Progenitor cell of endocrine pancreas (in vitro differentiated cells): Measurements from ENCODE around the gene DYSF. TPM values are rescaled to one million over a fixed set of nuclear protein-coding genes. Genes with fewer than 3 reads are reported as not detected.

Source experiments
- DNase-seq: peaks from one replicate; pipeline ENCODE4 v3.0.0; 2021; ENCODE audit warnings: low spot score; ENCODE audit not compliant: unreplicated experiment
- H3K27ac Mint-ChIP-seq: 2 replicates; pipeline ENCODE4 v1.8.0; 2021; ENCODE audit warnings: mild to moderate bottlenecking, moderate library complexity, mixed read lengths
- H3K27me3 Mint-ChIP-seq: 2 replicates; pipeline ENCODE4 v1.8.0; 2021; ENCODE audit warnings: mixed read lengths
- H3K36me3 Mint-ChIP-seq: 2 replicates; pipeline ENCODE4 v1.8.0; 2022; ENCODE audit warnings: mixed read lengths; ENCODE audit not compliant: insufficient read depth
- H3K4me1 Mint-ChIP-seq: 2 replicates; pipeline ENCODE4 v1.8.0; 2021; ENCODE audit warnings: low read depth, mixed read lengths
- H3K4me3 Mint-ChIP-seq: 2 replicates; pipeline ENCODE4 v1.8.0; 2021; ENCODE audit warnings: low read depth, mild to moderate bottlenecking, moderate library complexity, mixed read lengths
- H3K9me3 Mint-ChIP-seq: 2 replicates; pipeline ENCODE4 v1.8.0; 2021; ENCODE audit warnings: low read depth, mixed read lengths
- total RNA-seq: library from RNA; stranded (reverse); gene quantifications from 2 replicates; pipeline ENCODE4 v1.2.1, GENCODE V29; 2021
- TF ChIP-seq, protein P1 (sequence below): fragments of 200-600 bp; sonication (generic); IDR thresholded peaks from one replicate; pipeline ENCODE4 v1.5.0; 2021; ENCODE audit warnings: antibody characterized with exemption, mild to moderate bottlenecking; ENCODE audit not compliant: unreplicated experiment

Gene DYSF
- total RNA-seq, 1 donor from 2014 or later: 1.4 TPM

GRCh38 chr2:71607151-71607889, 154.0 kb downstream of the DYSF start:
- TF ChIP-seq, protein P1, sequence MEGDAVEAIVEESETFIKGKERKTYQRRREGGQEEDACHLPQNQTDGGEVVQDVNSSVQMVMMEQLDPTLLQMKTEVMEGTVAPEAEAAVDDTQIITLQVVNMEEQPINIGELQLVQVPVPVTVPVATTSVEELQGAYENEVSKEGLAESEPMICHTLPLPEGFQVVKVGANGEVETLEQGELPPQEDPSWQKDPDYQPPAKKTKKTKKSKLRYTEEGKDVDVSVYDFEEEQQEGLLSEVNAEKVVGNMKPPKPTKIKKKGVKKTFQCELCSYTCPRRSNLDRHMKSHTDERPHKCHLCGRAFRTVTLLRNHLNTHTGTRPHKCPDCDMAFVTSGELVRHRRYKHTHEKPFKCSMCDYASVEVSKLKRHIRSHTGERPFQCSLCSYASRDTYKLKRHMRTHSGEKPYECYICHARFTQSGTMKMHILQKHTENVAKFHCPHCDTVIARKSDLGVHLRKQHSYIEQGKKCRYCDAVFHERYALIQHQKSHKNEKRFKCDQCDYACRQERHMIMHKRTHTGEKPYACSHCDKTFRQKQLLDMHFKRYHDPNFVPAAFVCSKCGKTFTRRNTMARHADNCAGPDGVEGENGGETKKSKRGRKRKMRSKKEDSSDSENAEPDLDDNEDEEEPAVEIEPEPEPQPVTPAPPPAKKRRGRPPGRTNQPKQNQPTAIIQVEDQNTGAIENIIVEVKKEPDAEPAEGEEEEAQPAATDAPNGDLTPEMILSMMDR: no peak
- Mint-ChIP-seq H3K4me3 (no peak overlapping the region), H3K27me3 (peaks cover 21% of the 10 kb centered on the region), H3K27ac (no peak overlapping the region), H3K36me3 (no peaks in the 10 kb centered on the region), H3K9me3 (no peaks in the 10 kb centered on the region), H3K4me1 (no peaks in the 10 kb centered on the region)
- DNase-seq: no peak

- DNase-seq: no peak
- Mint-ChIP-seq H3K4me1 (no peaks in the 10 kb centered on the region), H3K27me3 (peaks cover 21% of the 10 kb centered on the region), H3K36me3 (no peaks in the 10 kb centered on the region), H3K9me3 (no peaks in the 10 kb centered on the region), H3K27ac (no peak overlapping the region), H3K4me3 (no peak overlapping the region)
- TF ChIP-seq, protein P1: no peak
These were observed 154.7 kb downstream of the DYSF start for GRCh38 chr2:71608034-71608433.

GRCh38 chr2:71608441-71608840, 155.1 kb downstream of the DYSF start:
- no peak for DNase-seq
- H3K4me1 Mint-ChIP-seq: no peaks in the 10 kb centered on the region

DNA sequence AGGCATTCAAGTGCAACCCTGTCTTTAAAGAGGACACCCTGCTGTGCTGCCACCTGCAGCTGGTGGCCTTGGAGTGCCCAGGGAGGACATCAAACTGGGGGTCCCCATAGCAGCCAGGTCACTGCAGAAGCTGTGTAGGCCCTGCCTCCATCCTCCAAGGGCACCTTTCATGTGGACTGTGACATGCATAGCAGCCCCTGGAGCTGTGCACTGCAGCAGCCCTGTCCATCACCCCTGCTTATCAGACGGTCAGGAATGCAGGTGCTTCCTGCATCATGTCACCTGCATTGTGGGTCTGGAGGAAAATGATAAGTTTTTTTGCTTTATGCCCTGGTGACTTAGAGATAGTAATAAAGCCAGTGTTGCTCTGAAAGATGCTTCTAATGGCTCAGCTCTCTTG, 155.7 kb downstream of the DYSF start:
- Mint-ChIP-seq H3K4me3 (no peak overlapping the region), H3K27ac (no peak overlapping the region), H3K9me3 (no peaks in the 10 kb centered on the region), H3K36me3 (no peaks in the 10 kb centered on the region), H3K4me1 (no peaks in the 10 kb centered on the region), H3K27me3 (peaks cover 21% of the 10 kb centered on the region)
- TF ChIP-seq, protein P1: no peak
- no peak for DNase-seq

More at GRCh38 chr2:71608441-71608840, 155.1 kb downstream of the DYSF start:
- TF ChIP-seq, protein P1: no peak
- no peak overlapping the region for H3K4me3 Mint-ChIP-seq
- H3K36me3 Mint-ChIP-seq: no peaks in the 10 kb centered on the region
- peaks cover 21% of the 10 kb centered on the region for H3K27me3 Mint-ChIP-seq
- no peaks in the 10 kb centered on the region for H3K9me3 Mint-ChIP-seq
- no peak overlapping the region for H3K27ac Mint-ChIP-seq

- DNase-seq: no peak
- H3K27me3 Mint-ChIP-seq: peaks cover 19% of the 10 kb centered on the region
- H3K4me1 Mint-ChIP-seq: no peaks in the 10 kb centered on the region
- H3K4me3 Mint-ChIP-seq: no peak overlapping the region
- H3K36me3 Mint-ChIP-seq: no peaks in the 10 kb centered on the region
- no peak overlapping the region for H3K27ac Mint-ChIP-seq
- H3K9me3 Mint-ChIP-seq: no peaks in the 10 kb centered on the region
- TF ChIP-seq, protein P1: no peak
These were observed 156.1 kb downstream of the DYSF start for GRCh38 chr2:71609441-71609840.
